ENCODE results near the gene CHML. TPM values are rescaled to one million over a fixed set of nuclear protein-coding genes. Genes with fewer than 3 reads are reported as not detected.
"Not testable (repeated sequence)": the region's sequence is repeated elsewhere in the genome, so short reads cannot be mapped to it uniquely, and the experiment has no call there.

Gene CHML
- total RNA-seq, 1 experiment from 2014 or later = 19.3 TPM

- intact Hi-C loops (cut with micrococcal nuclease; ENCODE audit: unreplicated experiment) = no loop called here
- DNase-seq (ENCODE audit: low read depth, low spot score) (no peak), ATAC-seq (no peak)
- Histone ChIP-seq H3K9me3 (ENCODE audit: control insufficient read depth, insufficient read depth, low read depth, low read length) (no peaks in the 10 kb centered on the region), H3K4me1 (ENCODE audit: control insufficient read depth, insufficient read depth, low read length) (no peaks in the 10 kb centered on the region), H3K36me3 (ENCODE audit: control insufficient read depth, insufficient read depth, low read length) (no peaks in the 10 kb centered on the region), H3K27me3 (ENCODE audit: control insufficient read depth, insufficient read depth, low read length) (no peaks in the 10 kb centered on the region), H3K4me3 (ENCODE audit: low read depth in 2 of 2, low read length in 2 of 2) (no peak overlapping the region), H3K27ac (ENCODE audit: low read length) (no peak overlapping the region)
- in situ Hi-C loops (cut with HindIII; ENCODE audit: low pct_unique_long_range_greater_than_20kb, low sequenced_read_pairs) = no loop called here
- ChIA-PET POLR2A (no interaction called here), CTCF (no interaction called here)
- BruUV-seq (replicated peaks) = no TSS peak
- TF ChIP-seq SIN3A (IDR thresholded peaks at IDR 0.05; ENCODE audit: borderline replicate concordance, insufficient read depth, low read depth, low read length) (no peak), TCF7L2 (IDR thresholded peaks at IDR 0.05; ENCODE audit: low read depth, low read length) (no peak), CTCF (IDR thresholded peaks at IDR 0.05) (no peak), POLR2AphosphoS5 (IDR thresholded peaks at IDR 0.05; ENCODE audit: low read depth, low read length) (no peak)
- TF ChIP-seq, protein P1, sequence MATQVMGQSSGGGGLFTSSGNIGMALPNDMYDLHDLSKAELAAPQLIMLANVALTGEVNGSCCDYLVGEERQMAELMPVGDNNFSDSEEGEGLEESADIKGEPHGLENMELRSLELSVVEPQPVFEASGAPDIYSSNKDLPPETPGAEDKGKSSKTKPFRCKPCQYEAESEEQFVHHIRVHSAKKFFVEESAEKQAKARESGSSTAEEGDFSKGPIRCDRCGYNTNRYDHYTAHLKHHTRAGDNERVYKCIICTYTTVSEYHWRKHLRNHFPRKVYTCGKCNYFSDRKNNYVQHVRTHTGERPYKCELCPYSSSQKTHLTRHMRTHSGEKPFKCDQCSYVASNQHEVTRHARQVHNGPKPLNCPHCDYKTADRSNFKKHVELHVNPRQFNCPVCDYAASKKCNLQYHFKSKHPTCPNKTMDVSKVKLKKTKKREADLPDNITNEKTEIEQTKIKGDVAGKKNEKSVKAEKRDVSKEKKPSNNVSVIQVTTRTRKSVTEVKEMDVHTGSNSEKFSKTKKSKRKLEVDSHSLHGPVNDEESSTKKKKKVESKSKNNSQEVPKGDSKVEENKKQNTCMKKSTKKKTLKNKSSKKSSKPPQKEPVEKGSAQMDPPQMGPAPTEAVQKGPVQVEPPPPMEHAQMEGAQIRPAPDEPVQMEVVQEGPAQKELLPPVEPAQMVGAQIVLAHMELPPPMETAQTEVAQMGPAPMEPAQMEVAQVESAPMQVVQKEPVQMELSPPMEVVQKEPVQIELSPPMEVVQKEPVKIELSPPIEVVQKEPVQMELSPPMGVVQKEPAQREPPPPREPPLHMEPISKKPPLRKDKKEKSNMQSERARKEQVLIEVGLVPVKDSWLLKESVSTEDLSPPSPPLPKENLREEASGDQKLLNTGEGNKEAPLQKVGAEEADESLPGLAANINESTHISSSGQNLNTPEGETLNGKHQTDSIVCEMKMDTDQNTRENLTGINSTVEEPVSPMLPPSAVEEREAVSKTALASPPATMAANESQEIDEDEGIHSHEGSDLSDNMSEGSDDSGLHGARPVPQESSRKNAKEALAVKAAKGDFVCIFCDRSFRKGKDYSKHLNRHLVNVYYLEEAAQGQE (IDR thresholded peaks at IDR 0.05; ENCODE audit: insufficient read depth in 1 of 2, low read depth in 2 of 2, low read length in 1 of 2) = no peak
Observed at GRCh38 chr1:241660424-241660972, 20.3 kb upstream of the CHML start.

- H3K27me3 ChIP-seq (ENCODE audit: control insufficient read depth, insufficient read depth, low read length); in situ Hi-C loops (cut with HindIII; ENCODE audit: low pct_unique_long_range_greater_than_20kb, low sequenced_read_pairs); DNase-seq (ENCODE audit: low read depth, low spot score); H3K4me3 ChIP-seq (ENCODE audit: low read depth in 2 of 2, low read length in 2 of 2); H3K36me3 ChIP-seq (ENCODE audit: control insufficient read depth, insufficient read depth, low read length); H3K4me1 ChIP-seq (ENCODE audit: control insufficient read depth, insufficient read depth, low read length); BruUV-seq (replicated peaks); POLR2A ChIA-PET; H3K9me3 ChIP-seq (ENCODE audit: control insufficient read depth, insufficient read depth, low read depth, low read length); CTCF ChIA-PET; H3K27ac ChIP-seq (ENCODE audit: low read length); ATAC-seq; intact Hi-C loops (cut with micrococcal nuclease; ENCODE audit: unreplicated experiment): not testable (repeated sequence)
Observed at GRCh38 chr1:241659016-241659415, 18.8 kb upstream of the CHML start.

GRCh38 chr1:241658081-241658793 is 18.1 kb upstream of the CHML start:
- in situ Hi-C loops (cut with HindIII; ENCODE audit: low pct_unique_long_range_greater_than_20kb, low sequenced_read_pairs) (no loop called here), intact Hi-C loops (cut with micrococcal nuclease; ENCODE audit: unreplicated experiment) (no loop called here)
- H3K27me3 ChIP-seq (ENCODE audit: control insufficient read depth, insufficient read depth, low read length) = no peaks in the 10 kb centered on the region
- CTCF ChIA-PET = no interaction called here
- DNase-seq (ENCODE audit: low read depth, low spot score) (no peak), ATAC-seq (no peak)
- H3K9me3 ChIP-seq (ENCODE audit: control insufficient read depth, insufficient read depth, low read depth, low read length) = no peaks in the 10 kb centered on the region
- H3K36me3 ChIP-seq (ENCODE audit: control insufficient read depth, insufficient read depth, low read length) = no peaks in the 10 kb centered on the region
- BruUV-seq (replicated peaks) = no TSS peak
- no peaks in the 10 kb centered on the region for H3K4me1 ChIP-seq (ENCODE audit: control insufficient read depth, insufficient read depth, low read length)
- H3K4me3 ChIP-seq (ENCODE audit: low read depth in 2 of 2, low read length in 2 of 2) = no peak overlapping the region
- POLR2A ChIA-PET = no interaction called here
- TF ChIP-seq POLR2AphosphoS5 (IDR thresholded peaks at IDR 0.05; ENCODE audit: low read depth, low read length) = no peak
- TF ChIP-seq TCF7L2 (IDR thresholded peaks at IDR 0.05; ENCODE audit: low read depth, low read length) = no peak
- TF ChIP-seq SIN3A (IDR thresholded peaks at IDR 0.05; ENCODE audit: borderline replicate concordance, insufficient read depth, low read depth, low read length) = no peak
- no peak for TF ChIP-seq CTCF (IDR thresholded peaks at IDR 0.05)
- TF ChIP-seq, protein P1 (IDR thresholded peaks at IDR 0.05; ENCODE audit: insufficient read depth in 1 of 2, low read depth in 2 of 2, low read length in 1 of 2) = no peak
- H3K27ac ChIP-seq (ENCODE audit: low read length) = no peak overlapping the region

Data from Panc1 (cell line).